ENCODE data around the gene EEPD1.

EEPD1 gene

DNA sequence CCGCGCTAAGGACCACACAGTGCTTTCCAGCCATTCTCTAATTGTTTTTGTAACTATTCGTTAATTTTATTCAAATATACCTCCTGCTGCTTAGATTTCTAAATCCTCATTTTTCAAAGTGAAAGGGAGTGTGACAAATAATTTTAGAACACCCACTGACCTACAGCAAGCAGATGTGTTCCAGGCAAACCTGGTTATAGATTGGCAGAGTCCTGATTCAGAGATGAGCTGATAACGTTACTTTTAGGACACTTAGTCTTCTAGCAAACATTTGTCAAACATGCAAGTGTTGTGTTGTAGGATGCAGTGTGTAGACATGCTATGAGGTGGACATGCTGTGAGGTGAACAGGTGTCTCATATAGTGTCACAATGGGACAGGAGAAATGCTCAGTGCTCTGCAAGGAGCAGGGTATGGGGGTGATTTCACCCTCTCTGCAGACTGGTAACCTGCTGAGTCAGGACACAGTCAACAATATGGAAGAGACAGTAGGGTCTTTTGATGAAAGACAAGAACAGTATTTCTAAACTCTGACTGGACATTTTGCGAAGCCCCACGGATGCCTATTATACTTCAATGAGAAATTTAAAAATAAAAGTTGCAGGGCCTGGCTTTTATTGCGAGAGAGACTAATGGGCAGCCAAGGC is 144.4 kb downstream of the EEPD1 start:
- no peak for DNase-seq (ENCODE audit: extremely low read depth in 1 of 2, low read depth in 1 of 2)

DNA sequence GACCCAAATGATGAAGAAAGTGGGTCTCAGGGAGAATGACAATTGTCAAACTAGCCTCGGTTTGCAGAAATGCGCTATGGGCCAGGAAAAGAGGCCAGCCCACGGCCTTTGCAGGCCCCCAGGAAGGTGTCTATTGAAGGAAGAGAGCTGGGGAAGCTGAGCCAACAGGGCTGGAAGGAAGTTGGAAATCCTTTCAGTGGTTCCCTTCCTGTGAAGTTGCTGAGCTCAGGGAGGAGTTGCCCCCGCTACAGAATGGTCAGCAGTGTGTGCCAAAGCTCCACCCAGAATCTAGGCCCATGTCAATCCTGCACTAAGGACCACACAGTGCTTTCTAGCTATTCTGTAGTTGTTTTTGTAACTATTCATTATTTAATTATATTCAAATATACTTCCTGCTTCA is 145.1 kb downstream of the EEPD1 start:
- no peak for DNase-seq (ENCODE audit: extremely low read depth in 1 of 2, low read depth in 1 of 2)

DNA sequence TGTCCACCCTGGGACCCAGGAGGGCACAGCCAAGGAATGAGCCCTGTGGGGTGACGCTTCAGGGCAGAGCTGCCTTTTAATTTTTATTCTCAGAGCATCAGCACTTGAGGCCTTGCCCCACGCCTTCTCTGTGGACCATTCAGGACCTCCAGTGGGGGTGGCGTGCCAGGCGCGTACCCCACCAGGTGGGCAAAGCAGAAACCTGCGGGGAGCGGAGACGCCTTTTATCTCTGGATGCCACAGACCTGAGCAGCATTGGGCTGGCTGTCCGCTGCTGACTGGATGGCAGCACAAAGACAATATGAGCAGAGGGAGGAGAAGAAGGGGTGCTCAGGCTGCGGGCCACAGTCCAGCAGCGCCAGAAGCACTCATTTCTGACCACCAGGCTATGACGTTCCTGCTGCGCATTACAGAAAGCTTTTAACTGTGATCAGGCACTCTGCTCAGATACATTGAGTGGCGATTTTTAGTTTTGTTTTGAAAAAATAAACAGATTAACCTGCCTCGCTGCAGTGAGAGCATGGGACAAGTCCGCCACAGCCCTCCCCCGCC is 146.2 kb downstream of the EEPD1 start:
- no peak for DNase-seq (ENCODE audit: extremely low read depth in 1 of 2, low read depth in 1 of 2)

DNA sequence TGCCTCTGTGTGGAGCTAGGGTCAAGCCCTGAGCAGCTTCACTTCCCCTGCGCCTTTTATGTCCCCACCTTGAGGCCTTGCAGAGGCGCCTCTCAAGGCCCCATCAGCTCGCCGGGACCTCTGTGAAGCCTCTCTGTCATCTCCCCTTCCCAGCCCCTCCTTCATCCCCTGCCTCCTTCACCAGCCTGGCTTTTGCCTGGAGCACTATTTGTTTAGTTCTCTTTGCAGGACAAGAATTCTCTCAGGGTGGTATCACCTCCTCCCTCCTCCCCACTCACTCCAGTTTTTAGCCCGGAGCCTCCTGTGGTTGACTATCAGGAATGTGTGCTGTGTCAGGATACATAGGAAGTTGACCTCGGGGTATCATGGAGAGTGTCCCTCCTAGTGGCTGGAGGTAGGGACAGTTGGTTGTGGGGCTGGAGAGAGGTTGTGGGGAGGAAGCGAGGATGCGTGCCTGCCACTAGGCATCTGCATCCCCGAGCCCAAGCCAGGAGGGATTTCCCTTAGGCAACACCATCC is 146.8 kb downstream of the EEPD1 start:
- no peak for DNase-seq (ENCODE audit: extremely low read depth in 1 of 2, low read depth in 1 of 2)

DNA sequence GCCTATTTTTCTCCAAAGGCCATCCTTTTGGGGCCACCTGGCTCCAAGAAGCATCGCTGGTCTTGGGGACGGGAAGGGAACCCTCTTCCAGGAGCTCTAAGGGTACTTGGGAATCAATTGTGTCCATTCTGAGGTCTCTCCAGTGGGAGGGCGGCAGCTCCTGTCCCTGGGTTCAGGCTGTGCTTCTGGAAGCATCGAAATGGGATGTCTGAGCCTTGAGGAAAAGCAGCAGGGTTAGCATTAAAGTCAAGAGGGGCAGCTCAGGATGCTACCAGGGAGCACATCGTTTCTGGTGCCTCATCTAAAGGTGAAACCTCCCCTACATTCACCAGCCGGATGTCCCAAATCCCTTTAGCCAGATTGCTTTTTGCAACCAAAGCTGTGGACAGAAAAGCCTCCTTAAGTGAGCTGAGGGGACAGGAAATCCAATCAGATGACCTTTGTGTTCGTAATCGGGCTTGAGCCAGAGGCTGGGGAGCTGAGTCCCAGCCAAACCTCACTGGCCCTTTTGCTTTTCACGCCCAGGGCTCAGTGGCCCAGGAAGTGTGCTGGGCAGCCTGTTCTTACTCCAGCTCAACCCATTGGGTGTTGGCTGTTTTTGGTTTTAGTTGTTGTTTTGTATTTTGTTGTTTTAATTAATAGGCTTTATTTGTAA is 147.8 kb downstream of the EEPD1 start:
- no peak for DNase-seq (ENCODE audit: extremely low read depth in 1 of 2, low read depth in 1 of 2)

DNA sequence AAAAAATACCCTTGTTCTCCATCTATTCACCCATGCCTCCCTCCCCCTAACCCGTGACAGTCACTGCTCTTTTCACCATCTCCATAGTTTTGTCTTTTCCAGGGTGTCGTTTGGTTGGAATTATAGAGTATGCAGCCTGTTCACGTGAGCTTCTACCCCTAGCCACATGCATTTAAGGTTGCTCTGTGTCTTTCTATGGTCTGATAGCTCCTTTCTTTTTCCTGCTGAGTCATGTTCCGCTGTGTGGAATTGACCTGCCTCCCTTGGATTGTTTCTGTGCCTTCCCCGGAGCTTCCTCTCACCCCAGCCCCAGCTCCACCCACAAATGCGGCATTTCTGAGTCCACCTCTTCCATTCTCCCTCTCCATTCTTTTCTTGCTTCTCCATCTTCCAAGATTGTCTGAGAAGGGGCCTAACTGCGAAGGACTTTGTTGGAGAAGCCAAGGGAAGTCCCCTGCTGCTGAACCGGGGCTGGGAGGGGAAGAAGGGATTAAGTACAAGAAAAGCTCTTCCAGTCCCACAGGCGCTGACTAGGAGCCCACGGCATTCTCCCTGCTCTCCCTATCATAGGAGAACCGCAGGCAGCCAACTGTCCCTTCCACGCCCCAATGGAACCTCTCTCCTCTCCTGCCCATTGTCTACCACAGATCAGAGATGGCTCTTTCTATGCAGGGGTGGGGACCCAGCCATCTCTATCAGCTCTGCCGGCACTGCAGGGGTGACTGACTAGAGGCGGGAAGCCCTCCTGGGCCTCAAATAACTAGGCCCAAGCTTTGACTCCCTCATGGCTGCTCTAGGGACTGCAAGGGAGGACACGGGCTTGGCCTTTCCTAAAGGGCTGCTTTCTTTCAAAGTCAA is 149.1 kb downstream of the EEPD1 start:
- DNase-seq (ENCODE audit: extremely low read depth in 1 of 2, low read depth in 1 of 2) = no peak

DNA sequence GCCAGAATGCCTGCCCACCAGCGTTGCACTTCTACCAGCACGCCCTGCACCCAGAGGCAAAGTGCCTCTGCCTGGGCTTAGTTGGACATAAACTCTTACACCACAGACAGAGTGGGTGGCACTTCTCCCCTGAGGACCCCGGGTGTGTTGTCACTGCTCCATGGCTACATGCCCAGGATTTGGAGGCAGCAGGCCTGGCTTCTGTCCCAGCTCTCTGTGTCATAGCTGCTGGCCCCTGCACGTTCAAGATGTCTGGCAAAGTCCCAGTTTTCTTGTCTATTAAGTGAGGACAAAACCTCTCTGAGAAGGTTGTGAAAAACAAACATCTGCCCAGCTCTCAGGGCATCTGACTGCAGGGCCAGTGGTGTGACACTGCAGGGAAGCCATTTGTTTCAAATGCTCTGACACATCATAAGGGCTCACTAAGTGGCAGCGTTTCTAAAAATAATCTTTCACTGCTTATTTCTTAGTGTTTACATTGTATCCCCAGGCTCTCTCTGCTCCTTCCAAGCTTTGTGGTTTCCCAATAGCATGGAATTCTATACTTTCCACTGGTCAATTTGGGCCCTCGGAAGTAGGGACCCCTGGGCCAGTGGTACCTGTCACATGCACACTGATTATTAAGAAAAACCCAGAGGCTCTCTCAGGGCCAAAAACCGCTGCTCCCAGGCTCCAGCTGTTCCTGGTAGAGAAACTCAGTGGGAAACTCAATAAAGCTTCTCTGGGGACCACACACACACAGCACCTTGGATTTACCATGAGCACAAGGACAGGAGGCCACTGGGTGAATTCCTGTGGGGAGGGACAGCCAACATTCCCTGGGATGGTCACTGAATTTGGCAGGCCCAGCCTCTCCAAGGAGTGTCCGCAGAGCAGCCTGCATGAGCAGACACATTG is 150.4 kb downstream of the EEPD1 start:
- DNase-seq (ENCODE audit: extremely low read depth in 1 of 2, low read depth in 1 of 2) = no peak

DNA sequence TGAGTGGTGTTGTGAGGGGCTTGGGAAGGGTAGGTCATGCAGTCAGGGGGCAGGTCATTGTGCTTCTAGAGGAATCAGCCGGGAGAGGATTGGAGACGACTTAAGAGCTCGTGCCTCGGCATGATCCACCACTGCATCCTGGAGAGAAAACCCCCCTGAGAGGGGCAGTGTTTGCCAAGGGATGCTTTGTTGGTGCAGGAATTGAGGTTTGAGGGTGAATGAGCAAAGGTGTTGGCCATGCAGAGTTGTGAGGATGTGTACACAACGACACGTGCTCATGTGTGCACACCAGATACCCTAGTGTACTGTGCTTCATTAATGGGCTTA is 151.0 kb downstream of the EEPD1 start:
- DNase-seq (ENCODE audit: extremely low read depth in 1 of 2, low read depth in 1 of 2) = no peak

DNA sequence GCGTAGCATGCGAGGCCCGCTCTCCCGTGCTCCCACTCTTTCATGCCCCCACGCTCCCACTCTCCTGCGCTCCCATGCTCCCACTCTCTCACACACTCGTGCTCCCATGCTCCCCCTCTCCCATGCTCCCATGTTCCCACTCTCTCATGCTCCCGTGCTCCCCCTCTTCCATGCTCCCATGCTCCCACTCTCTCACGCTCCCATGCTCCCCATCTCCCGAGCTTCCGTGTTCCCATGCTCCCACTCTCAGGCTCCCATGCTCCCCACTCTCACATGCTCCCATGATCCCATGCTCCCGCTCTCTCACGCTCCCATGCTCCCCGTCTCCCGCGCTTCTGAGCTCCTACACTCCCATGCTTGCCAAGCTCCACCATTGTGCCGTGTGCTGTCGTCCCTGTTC is 152.2 kb downstream of the EEPD1 start:
- no peak for DNase-seq (ENCODE audit: extremely low read depth in 1 of 2, low read depth in 1 of 2)

DNA sequence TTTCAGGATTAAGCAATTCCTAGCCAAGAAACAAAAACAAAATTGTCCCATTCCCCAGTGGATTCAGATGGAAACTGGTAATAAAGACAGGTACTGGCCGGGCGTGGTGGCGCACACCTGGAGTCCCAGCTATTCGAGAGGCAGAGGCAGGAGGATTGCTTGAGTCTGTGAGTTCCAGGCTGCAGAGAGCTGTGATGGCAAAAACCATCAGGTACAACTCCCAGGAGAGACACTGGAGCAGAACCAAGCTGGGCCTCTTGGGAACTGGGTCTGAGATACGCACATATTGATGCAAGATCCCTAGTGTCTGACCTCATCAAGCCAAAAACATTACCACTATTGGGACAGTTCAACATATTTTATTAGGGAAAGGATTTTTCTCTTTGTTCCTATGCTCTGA is 152.6 kb downstream of the EEPD1 start:
- no peak for DNase-seq (ENCODE audit: extremely low read depth in 1 of 2, low read depth in 1 of 2)

DNA sequence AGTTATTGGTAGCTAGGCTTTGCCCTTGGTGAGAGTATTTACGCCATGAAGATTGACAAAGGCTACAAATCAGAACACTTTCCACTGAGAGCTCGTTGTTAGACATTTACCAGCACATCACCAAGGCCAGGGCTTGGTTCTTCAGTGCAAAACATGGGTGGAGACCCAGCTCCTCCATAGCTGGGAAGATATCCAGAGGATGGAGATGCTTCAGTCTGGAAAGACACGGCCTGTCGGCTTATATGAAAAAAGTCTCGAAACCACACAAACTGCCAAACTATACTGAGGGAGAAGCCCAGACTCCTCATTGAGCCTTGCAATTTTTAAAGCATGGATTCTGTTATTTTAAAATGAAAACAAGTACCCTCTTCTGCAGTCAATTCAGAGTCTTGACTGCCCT is 153.2 kb downstream of the EEPD1 start:
- no peak for DNase-seq (ENCODE audit: extremely low read depth in 1 of 2, low read depth in 1 of 2)

DNA sequence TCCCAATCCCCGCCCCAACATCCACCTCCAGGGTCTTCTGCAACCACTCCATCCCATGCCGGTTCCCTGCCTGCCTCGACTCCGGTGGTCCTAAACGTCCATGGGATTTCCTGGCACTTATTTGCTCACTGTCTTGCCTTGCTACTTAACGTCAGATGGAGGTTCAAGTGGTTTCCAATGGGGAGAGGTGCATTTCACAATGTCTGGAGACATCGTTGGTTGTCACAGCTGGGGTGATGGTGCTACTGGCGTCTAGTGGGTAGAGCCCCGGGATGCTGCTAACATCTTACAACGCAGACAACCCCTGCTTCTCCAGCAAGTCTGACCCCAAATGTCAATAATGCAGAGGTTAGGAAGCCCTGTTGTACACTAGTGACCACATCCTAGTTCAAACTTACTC is 153.7 kb downstream of the EEPD1 start:
- no peak for DNase-seq (ENCODE audit: extremely low read depth in 1 of 2, low read depth in 1 of 2)

DNA sequence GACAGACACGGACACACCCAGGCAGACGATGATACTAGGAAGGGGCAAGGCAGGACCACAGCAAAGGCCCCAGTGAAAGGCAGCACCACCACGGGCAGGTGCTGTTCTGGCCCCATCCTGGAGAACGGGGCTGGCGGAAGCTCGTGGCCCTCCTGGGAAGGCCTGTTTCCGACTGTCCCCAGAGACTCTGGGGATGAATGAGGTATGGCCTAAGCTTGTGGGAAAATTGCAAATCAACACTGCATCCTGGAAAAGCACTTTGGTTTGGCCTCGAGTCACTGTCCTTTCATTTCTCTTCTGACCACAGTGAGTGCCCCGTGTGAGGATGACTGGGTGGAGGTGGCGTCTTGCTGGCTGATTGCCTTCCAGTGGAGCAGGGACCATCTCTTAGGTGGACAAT is 155.0 kb downstream of the EEPD1 start:
- DNase-seq (ENCODE audit: extremely low read depth in 1 of 2, low read depth in 1 of 2) = no peak

DNA sequence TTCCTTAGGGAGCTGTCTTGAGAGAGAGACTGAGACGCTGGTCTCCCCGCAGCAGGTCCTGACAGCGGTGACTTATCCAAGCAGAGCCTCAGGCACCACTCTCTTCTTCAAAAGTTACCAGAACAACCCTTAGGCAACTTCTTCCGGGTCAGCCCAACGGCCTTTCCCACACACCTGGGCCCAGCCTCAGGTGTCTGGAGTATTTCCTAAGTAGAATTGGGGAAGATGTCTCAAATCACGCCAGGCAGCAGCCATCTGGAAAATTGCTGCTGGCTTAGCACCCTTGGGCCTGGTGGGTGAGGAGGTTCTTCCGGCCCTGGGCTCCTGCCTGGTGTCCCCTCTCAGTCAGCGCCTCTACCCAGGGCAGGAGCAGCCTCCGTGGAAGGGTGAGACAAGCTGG is 156.2 kb downstream of the EEPD1 start:
- no peak for DNase-seq (ENCODE audit: extremely low read depth in 1 of 2, low read depth in 1 of 2)

DNA sequence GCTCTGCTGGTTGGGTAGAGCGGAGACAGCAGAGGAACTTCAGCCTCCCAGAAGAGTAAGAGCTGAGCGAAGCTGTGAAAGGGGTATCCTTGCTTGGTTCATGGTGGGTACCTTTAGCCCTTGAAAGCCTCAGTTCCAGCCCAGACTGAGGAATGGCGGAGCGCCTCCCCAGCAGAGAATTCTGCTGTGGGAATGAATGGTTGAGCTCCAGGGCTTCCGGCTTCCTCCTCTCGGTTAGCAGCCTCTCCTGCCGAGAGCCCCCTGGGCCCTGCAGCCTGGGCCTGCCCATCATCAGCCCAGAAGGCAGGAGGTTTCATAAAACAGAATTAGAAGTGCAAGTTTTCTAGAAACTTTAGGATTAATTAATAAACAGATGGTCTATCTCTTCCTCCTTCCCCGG is 156.7 kb downstream of the EEPD1 start:
- DNase-seq (ENCODE audit: extremely low read depth in 1 of 2, low read depth in 1 of 2) = no peak

DNA sequence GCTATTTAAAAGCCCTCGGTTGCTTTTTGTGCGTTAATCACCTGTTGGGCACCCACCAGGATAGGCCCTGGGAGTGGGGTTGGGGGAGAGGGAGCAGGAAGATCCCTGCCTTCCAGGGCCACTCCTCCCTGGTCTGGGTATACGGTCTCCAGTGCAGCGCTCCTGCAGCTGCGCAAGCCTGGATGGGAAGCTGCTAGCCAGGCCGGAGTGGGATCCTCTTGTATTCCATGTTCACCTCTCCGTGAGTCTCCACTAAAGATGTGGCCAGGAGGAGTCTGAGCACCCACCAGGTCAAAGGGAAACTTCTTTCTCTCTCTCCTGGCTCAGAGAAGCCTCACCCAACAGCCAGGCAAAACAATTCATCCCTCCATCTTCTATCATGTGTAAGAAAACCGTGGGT is 157.8 kb downstream of the EEPD1 start:
- no peak for DNase-seq (ENCODE audit: extremely low read depth in 1 of 2, low read depth in 1 of 2)

DNA sequence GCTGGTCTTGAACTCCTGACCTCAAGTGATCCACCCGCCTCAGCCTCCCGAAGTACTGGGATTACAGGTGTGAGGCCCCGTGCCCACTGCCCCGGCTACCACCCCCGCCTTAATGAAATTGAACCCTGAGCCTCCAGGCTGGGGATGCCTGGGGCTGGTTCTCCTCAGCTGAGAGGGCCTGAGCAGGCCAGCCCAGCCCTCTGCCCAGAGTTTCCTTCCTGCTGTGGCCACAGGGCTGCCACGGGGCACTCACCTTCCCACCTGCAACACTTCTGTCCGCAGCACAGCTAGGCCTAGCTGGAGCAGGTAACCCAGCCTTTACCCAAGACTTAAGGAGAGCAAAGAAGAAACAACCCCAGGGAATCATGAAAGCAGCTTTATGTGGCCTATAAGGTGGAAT is 158.5 kb downstream of the EEPD1 start:
- DNase-seq (ENCODE audit: extremely low read depth in 1 of 2, low read depth in 1 of 2) = no peak

DNA sequence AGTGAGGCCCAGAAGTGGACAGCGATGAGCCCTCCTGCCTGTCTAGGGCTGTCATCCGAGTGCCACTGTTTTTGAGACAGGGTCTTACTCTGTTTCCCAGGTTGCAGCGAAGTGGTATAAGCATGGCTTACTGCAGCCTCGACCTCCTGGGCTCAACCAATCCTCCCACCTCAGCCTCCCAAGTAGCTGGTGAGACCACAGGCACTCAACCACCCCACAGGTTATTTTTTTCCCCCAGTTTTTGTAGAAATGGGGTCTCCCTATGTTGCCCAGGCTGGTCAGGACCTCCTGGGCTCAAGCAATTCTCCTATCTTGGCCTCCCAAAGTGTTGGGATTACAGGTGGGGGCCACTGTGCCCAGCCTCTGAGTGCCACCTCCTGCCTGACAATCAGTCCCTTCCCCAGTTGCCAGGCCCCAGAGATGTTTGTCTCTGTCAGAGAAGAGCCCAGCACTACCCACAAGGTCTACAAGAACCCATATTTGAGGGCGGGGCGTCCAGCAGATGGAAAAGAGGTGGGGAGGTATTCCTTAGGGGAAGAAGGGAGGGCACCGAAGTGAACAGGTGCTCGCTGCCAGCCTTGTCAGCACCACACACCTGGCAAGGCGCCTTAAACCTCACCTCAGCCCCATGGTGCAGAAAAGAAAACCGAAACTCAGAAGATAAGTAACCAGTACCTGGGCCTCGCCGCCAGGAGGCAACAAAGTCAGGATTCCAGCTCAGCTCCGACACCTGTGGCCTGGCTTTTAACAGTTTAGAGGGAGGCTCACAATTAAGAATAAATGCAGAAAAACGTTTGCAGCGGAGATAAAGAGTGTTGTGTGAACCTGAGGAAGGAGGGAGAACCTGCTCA is 159.2 kb downstream of the EEPD1 start:
- no peak for DNase-seq (ENCODE audit: extremely low read depth in 1 of 2, low read depth in 1 of 2)

DNA sequence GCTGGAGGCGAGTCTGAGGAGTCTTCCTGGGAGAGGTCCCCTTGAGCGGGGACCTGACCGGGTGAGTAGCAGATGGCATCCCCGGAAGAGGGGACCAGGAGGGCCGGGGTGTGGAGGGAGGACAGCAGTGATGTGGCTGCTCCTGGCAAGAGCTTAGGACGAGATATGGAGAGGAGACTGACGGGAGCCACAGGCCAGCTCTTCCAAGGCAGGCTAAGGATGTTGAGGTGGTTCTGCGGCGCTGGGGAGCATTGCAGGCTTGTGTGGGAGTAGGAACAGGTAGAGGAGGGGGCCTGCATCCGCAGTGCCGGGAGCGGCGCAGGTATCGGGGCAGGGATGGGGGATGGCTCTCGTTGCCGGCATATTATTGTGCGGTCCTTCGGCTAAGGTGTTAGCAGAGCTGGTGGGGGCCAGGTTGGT is 159.9 kb downstream of the EEPD1 start:
- DNase-seq (ENCODE audit: extremely low read depth in 1 of 2, low read depth in 1 of 2) = no peak

DNA sequence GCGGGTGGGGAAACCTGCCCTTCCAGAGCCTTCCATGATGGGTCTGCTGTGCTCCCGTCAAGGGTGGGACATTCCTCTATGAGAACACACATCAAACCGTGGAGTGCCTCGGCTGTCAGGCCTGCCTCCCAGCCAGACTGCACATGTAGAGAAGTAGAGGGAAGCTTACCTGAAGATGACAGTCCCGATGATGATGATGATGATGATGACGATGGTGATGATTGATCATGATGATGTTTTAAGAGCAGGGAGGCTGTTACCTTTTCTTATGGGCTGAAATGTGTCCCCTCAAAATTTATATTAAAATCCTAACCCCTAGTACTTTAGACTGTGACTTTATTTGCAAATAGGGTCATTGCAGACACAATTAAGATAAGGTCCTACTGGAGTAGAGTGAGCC is 160.6 kb downstream of the EEPD1 start:
- no peak for DNase-seq (ENCODE audit: extremely low read depth in 1 of 2, low read depth in 1 of 2)
